DOHH2 (cell line): ENCODE data around the gene SH3GL3.

Source experiments
- CTCF ChIP-seq: fragments of 200-600 bp; sonication (generic); IDR thresholded peaks from one replicate; pipeline ENCODE4 v1.5.1; 2014; ENCODE audit warnings: antibody characterized with exemption, mild to moderate bottlenecking, low read depth, low read length; ENCODE audit not compliant: poor library complexity, severe bottlenecking
- EZH2phosphoT487 ChIP-seq: fragments of 200-600 bp; sonication (generic); IDR thresholded peaks from 2 replicates; pipeline ENCODE4 v1.6.1; 2017; ENCODE audit warnings: borderline replicate concordance, mild to moderate bottlenecking, antibody characterized with exemption, low read length, moderate library complexity, mixed read lengths

- TF ChIP-seq EZH2phosphoT487 (no peak), CTCF (no peak)
Measured at GRCh38 chr15:83413054-83413719, 34.0 kb upstream of the SH3GL3 start.
